Measurements from ENCODE around the gene NENF.

DNA sequence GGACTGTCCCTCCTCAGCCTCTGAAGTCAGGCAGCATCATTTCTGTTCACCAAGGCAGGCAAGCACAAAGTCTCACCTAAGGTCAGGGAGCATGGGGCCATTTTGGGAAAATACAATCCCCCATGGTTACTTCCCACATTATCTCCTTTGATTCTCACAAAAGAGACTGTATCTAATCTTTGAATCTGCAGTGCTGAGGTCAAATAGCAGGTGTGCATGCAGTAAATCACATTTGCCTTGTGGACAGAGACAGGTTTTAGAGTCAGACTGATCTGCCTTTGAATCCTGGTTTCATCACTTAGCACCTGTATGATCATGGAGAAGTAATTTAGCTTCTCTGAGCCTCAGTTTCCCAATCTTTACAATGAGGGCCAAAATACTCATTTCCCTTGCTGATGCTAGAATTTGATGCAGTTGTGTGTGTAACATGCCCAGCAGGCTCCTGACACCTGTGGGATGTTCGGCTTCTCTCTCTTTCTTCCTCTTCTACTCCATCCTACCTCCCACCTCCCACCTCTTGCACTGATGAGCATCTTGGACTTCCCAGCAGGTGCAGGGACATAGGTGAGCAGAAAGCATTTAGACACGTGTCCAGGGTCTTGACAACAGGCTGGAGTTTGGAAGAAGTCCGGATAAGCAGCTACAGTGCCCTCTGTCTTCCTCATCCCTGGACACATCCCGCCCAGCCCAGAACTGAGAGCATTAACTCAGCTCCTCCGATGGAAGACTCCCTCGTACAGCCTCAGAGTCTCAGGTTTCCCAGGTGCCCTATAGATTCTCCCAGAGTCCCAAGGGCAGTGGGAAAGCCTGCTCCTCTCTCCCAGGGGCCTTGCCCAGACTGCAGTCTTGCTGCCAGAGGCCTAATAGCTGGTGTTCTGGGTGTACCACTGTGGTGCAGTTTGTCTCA is 18.9 kb downstream of the NENF start:
- TF ChIP-seq, protein P1, sequence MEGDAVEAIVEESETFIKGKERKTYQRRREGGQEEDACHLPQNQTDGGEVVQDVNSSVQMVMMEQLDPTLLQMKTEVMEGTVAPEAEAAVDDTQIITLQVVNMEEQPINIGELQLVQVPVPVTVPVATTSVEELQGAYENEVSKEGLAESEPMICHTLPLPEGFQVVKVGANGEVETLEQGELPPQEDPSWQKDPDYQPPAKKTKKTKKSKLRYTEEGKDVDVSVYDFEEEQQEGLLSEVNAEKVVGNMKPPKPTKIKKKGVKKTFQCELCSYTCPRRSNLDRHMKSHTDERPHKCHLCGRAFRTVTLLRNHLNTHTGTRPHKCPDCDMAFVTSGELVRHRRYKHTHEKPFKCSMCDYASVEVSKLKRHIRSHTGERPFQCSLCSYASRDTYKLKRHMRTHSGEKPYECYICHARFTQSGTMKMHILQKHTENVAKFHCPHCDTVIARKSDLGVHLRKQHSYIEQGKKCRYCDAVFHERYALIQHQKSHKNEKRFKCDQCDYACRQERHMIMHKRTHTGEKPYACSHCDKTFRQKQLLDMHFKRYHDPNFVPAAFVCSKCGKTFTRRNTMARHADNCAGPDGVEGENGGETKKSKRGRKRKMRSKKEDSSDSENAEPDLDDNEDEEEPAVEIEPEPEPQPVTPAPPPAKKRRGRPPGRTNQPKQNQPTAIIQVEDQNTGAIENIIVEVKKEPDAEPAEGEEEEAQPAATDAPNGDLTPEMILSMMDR (IDR thresholded peaks at IDR 0.05; ENCODE audit: poor library complexity, severe bottlenecking), result no peak
- TF ChIP-seq EZH2 (IDR thresholded peaks at IDR 0.05; ENCODE audit: borderline replicate concordance, insufficient read depth, low read length, poor library complexity, severe bottlenecking) (no peak), EP300 (conservative IDR thresholded peaks at IDR 0.05; ENCODE audit: poor library complexity, severe bottlenecking) (no peak), TAF1 (IDR thresholded peaks at IDR 0.05; ENCODE audit: low read depth) (no peak), POLR2AphosphoS5 (IDR thresholded peaks at IDR 0.05) (no peak), RAD21 (conservative IDR thresholded peaks at IDR 0.05) (no peak)

All from neural cell (in vitro differentiated cells).